Duodenal mucosa (tissue), 2 donors: ENCODE data around the gene ABHD14A.

ENCODE experiments used
- H3K27ac ChIP-seq: one replicate; pipeline ENCODE4 v1.7.0; 2013; ENCODE audit warnings: low read depth, low read length
- H3K27me3 ChIP-seq, 2 donors: one replicate each; pipeline ENCODE4 v1.7.0; 2013; ENCODE audit warnings: low read length in 2 of 2, control low read depth in 1 of 2; ENCODE audit not compliant: insufficient read depth in 2 of 2, control insufficient read depth in 1 of 2
- H3K36me3 ChIP-seq, 2 donors: one replicate each; pipeline ENCODE4 v1.7.0; 2013; ENCODE audit warnings: low read length in 2 of 2, control low read depth in 1 of 2; ENCODE audit not compliant: insufficient read depth in 2 of 2, control insufficient read depth in 1 of 2
- H3K4me1 ChIP-seq, 2 donors: one replicate each; pipeline ENCODE4 v1.7.0; 2013; ENCODE audit warnings: low read length in 2 of 2, control low read depth in 1 of 2; ENCODE audit not compliant: insufficient read depth in 2 of 2, control insufficient read depth in 1 of 2
- H3K4me3 ChIP-seq, 2 donors: one replicate each; pipeline ENCODE4 v1.7.0; 2013; ENCODE audit warnings: low read length in 2 of 2, low read depth in 1 of 2
- H3K9ac ChIP-seq, 2 donors: one replicate each; pipeline ENCODE4 v1.7.0; 2013; ENCODE audit warnings: low read length in 2 of 2, low read depth in 1 of 2
- H3K9me3 ChIP-seq, 2 donors: one replicate each; pipeline ENCODE4 v1.7.0; 2013; ENCODE audit warnings: low read length in 2 of 2, control low read depth in 1 of 2; ENCODE audit not compliant: control insufficient read depth in 1 of 2

The ABHD14A gene

DNA sequence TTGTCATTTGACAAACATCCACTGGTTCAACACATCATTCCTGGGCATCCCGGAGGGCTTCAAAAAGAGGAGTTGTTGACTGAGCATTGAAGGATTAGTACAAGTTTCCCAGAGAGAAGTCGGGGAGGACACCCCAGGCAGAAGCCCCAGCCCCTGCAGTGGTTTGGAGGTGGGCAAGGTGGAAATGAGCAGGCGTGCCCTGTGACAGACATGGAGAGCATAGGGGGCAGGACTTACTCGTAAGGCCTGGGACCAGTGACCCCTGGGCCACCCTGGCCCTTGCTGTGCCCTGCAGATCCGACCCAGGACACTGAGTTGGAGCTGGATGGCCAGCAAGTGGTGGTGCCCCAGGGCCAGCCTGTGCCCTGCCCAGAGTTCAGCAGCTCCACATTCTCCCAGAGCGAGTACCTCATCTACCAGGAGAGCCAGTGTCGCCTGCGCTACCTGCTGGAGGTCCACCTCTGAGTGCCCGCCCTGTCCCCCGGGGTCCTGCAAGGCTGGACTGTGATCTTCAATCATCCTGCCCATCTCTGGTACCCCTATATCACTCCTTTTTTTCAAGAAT lies 26.8 kb upstream of the ABHD14A start:
- no peak overlapping the region for H3K4me3 ChIP-seq
- peaks cover 5 to 35% of the 10 kb centered on the region in 2 donors for H3K36me3 ChIP-seq
- H3K9me3 ChIP-seq = no peaks in the 10 kb centered on the region
- H3K27me3 ChIP-seq = no peaks in the 10 kb centered on the region
- H3K27ac ChIP-seq = no peak overlapping the region
- H3K9ac ChIP-seq = no peak overlapping the region
- H3K4me1 ChIP-seq = peaks cover 4 to 5% of the 10 kb centered on the region in 2 donors

DNA sequence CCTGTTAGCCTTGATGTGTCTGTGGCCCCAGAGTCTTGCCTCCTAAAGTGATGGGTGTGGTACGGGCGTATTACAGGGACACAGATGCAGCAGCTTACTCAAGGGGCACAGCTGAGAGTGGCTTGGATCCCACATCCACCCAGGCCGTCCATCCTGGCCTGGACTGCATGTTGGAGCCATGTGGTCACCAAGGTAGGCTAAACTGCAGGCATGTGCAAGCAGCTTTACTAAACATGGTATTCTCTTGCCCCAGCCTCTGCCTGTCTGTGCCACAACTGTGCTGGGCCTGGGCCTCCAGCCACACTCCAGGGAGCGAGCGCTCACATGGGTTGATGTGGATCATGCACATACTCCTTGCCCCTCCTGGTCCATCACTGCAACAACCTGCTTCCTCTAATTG lies 25.7 kb upstream of the ABHD14A start:
- Histone ChIP-seq H3K27me3 (peaks cover 0 to 4% of the 10 kb centered on the region in 2 donors), H3K27ac (no peak overlapping the region), H3K36me3 (peaks cover 5 to 35% of the 10 kb centered on the region in 2 donors), H3K9ac (no peak overlapping the region), H3K4me3 (no peak overlapping the region), H3K4me1 (no peaks in the 10 kb centered on the region), H3K9me3 (no peaks in the 10 kb centered on the region)

DNA sequence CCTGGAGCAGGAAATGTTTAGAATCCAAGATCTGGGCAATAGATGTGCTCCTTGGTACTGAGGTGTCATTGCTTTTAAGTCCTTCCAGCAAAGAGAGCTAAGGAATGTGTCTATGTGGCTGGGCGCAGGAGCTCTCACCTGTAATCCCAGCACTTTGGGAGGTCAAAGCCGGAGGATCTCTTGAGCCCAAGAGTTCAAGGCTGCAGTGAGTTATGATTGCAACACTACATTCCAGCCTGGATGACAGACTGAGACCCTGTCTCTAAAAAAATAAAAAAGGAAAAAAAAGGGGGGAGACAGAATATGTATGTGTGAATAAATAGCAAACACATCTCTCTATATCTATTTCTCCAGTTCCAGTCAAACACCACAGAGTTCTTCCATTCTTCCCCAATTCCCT lies 24.0 kb upstream of the ABHD14A start:
- no peak overlapping the region for H3K27ac ChIP-seq

DNA sequence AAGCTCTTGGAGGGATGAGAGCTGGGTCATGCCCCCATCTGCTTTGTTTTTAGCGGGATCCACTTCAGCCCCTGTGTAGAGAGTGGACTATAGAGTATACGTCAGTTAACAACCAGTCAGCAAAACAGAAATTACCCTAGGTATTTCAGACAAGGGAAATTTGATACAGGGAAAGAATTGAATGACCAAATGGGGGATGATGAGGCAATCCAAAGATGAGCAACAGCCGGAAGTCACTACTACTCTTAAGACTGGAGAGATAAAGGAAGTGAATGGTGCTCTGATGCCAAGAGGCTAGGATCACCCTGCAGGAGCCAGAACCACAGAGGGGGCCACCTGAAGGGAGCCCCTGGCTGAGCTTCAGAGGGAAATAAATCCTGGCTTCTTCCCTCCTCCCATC lies 21.4 kb upstream of the ABHD14A start:
- H3K27me3 ChIP-seq = peaks cover 5 to 12% of the 10 kb centered on the region in 2 donors
- no peak overlapping the region for H3K4me3 ChIP-seq
- no peak overlapping the region for H3K27ac ChIP-seq
- H3K9ac ChIP-seq = no peak overlapping the region
- no peaks in the 10 kb centered on the region for H3K9me3 ChIP-seq
- H3K4me1 ChIP-seq = peaks cover 5 to 7% of the 10 kb centered on the region in 2 donors
- H3K36me3 ChIP-seq = peaks cover 0 to 13% of the 10 kb centered on the region in 2 donors

More for the DNA sequence above, 24.0 kb upstream of the ABHD14A start:
- Histone ChIP-seq H3K36me3 (peaks cover 2 to 24% of the 10 kb centered on the region in 2 donors), H3K27me3 (peaks cover 5 to 12% of the 10 kb centered on the region in 2 donors), H3K4me3 (no peak overlapping the region), H3K9ac (no peak overlapping the region), H3K9me3 (no peaks in the 10 kb centered on the region), H3K4me1 (no peaks in the 10 kb centered on the region)

DNA sequence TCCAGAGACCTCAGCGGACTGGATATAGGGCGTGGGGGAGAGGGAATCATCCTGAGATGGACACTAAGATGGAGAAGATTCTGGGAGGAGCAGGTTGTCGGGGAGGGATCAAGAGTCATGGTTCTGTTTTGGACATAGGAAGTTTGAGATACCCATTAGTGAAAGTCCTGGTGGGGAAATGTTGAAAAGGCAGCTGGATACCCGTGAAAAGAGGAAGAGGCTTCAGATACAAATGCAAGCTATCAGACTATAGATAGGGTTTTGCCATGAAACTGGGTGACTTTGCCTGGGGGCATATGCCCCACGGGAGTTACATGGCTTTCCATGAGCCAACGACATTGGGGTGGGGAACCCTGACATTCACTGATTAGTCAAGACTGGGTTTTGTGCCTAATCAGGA lies 20.8 kb upstream of the ABHD14A start:
- peaks cover 0 to 10% of the 10 kb centered on the region in 2 donors for H3K36me3 ChIP-seq
- H3K27ac ChIP-seq = no peak overlapping the region
- H3K4me3 ChIP-seq = no peak overlapping the region
- H3K4me1 ChIP-seq = peaks cover 5 to 7% of the 10 kb centered on the region in 2 donors
- no peaks in the 10 kb centered on the region for H3K9me3 ChIP-seq
- H3K27me3 ChIP-seq = peaks cover 5 to 12% of the 10 kb centered on the region in 2 donors
- no peak overlapping the region for H3K9ac ChIP-seq

DNA sequence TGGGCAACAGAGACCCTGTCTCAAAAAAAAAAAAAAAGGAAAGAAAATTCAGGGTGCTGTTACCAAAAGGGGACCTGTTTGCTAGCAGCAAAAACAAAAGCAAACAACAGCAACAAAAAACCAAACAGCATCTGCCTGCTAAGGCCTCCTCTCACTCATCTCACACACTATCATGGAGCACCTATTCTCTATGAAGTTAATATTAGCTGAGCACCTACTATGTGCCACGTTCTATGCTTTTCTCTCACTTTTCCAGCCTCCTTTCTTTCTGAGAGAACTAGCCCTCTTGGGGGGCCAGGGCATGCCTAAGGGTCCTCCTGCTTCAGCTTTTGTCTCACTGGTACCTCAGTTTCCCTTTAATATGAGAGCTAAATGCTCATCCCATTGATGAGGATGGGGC lies 20.2 kb upstream of the ABHD14A start:
- no peak overlapping the region for H3K27ac ChIP-seq
- H3K9me3 ChIP-seq = no peaks in the 10 kb centered on the region
- no peak overlapping the region for H3K4me3 ChIP-seq
- H3K27me3 ChIP-seq = peaks cover 5 to 12% of the 10 kb centered on the region in 2 donors
- H3K9ac ChIP-seq = no peak overlapping the region
- H3K4me1 ChIP-seq = peaks cover 5 to 7% of the 10 kb centered on the region in 2 donors
- H3K36me3 ChIP-seq = peaks cover 0 to 11% of the 10 kb centered on the region in 2 donors

DNA sequence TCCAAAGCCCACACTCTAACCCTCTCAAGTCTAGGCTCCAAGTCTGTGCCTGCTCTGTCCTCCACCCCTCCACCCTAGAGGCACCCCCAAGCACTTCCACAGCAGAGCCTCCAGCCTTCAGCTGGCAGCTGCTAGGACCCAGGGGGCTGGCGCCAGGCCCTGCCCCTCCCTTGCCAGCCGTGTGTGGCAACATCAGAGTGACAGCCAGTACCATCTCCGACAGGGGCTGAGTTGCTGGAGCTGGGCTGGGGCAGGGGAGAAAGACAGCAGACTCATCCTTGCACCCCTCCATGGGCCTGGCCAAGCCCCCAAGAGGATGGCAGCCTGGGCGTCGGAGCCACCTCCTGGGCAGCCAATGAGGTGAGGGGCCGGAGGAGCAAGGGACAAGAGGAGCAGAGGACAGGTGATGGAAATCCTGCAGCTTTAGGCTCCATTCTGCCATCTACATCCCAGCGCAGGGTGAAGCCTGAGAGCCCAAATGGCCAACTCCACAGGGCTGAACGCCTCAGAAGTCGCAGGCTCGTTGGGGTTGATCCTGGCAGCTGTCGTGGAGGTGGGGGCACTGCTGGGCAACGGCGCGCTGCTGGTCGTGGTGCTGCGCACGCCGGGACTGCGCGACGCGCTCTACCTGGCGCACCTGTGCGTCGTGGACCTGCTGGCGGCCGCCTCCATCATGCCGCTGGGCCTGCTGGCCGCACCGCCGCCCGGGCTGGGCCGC lies 19.5 kb upstream of the ABHD14A start, which contains the start of gene GPR62:
GPR62 (plus strand) TSS at position 207 of the 718 bp plus-strand sequence; CDS start at position 479, 272 bp downstream.
- Histone ChIP-seq H3K27me3 (peaks cover 5 to 12% of the 10 kb centered on the region in 2 donors), H3K27ac (no peak within 1 kb of the TSS), H3K9ac (peak within 1 kb of the TSS in 1 of 2 donors; percentile 43), H3K4me1 (peaks cover 5 to 7% of the 10 kb centered on the region in 2 donors), H3K4me3 (peak within 1 kb of the TSS; percentile 8 to 50), H3K9me3 (no peaks in the 10 kb centered on the region), H3K36me3 (peaks cover 2 to 11% of the 10 kb centered on the region in 2 donors)

DNA sequence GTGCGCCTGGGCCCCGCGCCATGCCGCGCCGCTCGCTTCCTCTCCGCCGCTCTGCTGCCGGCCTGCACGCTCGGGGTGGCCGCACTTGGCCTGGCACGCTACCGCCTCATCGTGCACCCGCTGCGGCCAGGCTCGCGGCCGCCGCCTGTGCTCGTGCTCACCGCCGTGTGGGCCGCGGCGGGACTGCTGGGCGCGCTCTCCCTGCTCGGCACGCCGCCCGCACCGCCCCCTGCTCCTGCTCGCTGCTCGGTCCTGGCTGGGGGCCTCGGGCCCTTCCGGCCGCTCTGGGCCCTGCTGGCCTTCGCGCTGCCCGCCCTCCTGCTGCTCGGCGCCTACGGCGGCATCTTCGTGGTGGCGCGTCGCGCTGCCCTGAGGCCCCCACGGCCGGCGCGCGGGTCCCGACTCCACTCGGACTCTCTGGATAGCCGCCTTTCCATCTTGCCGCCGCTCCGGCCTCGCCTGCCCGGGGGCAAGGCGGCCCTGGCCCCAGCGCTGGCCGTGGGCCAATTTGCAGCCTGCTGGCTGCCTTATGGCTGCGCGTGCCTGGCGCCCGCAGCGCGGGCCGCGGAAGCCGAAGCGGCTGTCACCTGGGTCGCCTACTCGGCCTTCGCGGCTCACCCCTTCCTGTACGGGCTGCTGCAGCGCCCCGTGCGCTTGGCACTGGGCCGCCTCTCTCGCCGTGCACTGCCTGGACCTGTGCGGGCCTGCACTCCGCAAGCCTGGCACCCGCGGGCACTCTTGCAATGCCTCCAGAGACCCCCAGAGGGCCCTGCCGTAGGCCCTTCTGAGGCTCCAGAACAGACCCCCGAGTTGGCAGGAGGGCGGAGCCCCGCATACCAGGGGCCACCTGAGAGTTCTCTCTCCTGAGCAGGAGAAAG lies 18.7 kb upstream of the ABHD14A start:
- Histone ChIP-seq H3K9me3 (no peaks in the 10 kb centered on the region), H3K4me3 (peak overlapping the region; percentile 8 to 50), H3K9ac (peak overlapping the region in 1 of 2 donors; percentile 43), H3K4me1 (peaks cover 5 to 7% of the 10 kb centered on the region in 2 donors), H3K36me3 (peaks cover 3 to 11% of the 10 kb centered on the region in 2 donors), H3K27me3 (peaks cover 5 to 12% of the 10 kb centered on the region in 2 donors), H3K27ac (no peak overlapping the region)

DNA sequence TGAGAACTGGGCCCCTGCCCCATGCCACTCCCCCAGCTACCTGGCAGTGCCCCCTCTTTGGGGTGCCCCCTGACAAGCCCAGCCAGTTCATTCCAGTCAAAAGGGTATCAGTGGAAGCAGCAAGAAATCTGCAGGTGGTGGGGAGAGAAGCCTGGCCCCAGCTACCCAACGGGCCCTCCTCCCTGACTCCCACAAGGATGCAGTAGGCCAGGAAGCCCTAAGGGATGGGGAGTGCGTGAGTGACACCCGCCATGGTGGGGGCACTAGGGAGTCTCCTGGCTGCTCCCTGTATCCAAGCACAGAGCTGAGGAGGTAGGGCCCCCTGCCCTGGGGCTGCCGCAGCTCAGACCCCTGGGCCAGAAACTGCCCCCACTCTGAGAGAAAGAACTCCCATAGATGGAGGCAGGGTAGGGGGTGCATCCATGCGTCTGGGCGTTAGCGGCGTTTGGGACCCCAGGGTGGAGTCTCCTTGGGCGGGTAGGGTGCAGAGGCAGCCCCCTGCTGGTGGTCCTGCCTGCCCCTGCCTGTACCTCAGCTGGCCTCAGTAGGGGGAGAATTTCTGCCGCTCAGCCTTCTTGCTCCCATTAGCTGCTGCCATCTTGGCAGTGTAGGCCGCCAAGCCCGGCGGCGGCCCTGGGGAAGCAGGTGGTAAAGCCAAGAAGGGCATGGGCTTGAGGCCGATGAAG lies 17.2 kb upstream of the ABHD14A start:
- no peaks in the 10 kb centered on the region for H3K9me3 ChIP-seq
- H3K27me3 ChIP-seq = peaks cover 5 to 12% of the 10 kb centered on the region in 2 donors
- H3K4me3 ChIP-seq = no peak overlapping the region
- peaks cover 3 to 11% of the 10 kb centered on the region in 2 donors for H3K36me3 ChIP-seq
- H3K9ac ChIP-seq = no peak overlapping the region
- H3K4me1 ChIP-seq = peaks cover 5 to 7% of the 10 kb centered on the region in 2 donors
- H3K27ac ChIP-seq = no peak overlapping the region
